Diencephalon (tissue), 1 donor: ENCODE measurements around the gene CHP1. TPM values are rescaled to one million over a fixed set of nuclear protein-coding genes. Genes with fewer than 3 reads are reported as not detected.

Experiments
- total RNA-seq: library from RNA; depleted of rRNA; stranded (reverse); fragments of >200 nt; gene quantifications from one replicate; pipeline ENCODE4 v1.2.3, GENCODE V29; 2014

CHP1 gene
- 60.9 TPM for total RNA-seq

GRCh38 chr15:41230650-41231421 is at the start of gene CHP1, which contains the start of gene EXD1:
Gene CHP1 (plus strand): TSS chr15:41231268. CDS start chr15:41231383, 115 bp downstream.
Gene EXD1 (minus strand): TSS chr15:41230757. CDS start chr15:41226575, 4,182 bp downstream.

Other genes with a start within 250 kb of the CHP1 start
- gene INO80, start 115.0 kb upstream of the CHP1 start, total RNA-seq: 33.4 TPM
- under 0.01 TPM for gene EXD1, start 511 bp upstream of the CHP1 start, total RNA-seq
- 3.9 TPM for gene OIP5, start 101.3 kb downstream of the CHP1 start, total RNA-seq
- gene NUSAP1, start 101.6 kb downstream of the CHP1 start, total RNA-seq: 38.8 TPM
- 25.6 TPM for gene NDUFAF1, start 171.2 kb downstream of the CHP1 start, total RNA-seq
- 58.1 TPM for gene RTF1, start 185.8 kb downstream of the CHP1 start, total RNA-seq